H54 (cell line): ENCODE data around the gene CREG2.
A peak's percentile ranks its signal among the peaks of the same experiment; 100 is the strongest.
"Not testable (repeated sequence)": the region's sequence is repeated elsewhere in the genome, so short reads cannot be mapped to it uniquely, and the experiment has no call there.

ENCODE experiments used
- DNase-seq: peaks from one replicate; pipeline ENCODE4 v3.0.0; 2011; ENCODE audit warnings: low spot score, mixed read lengths; ENCODE audit not compliant: insufficient read length
- FAIRE-seq: peaks from 3 replicates; lab custom pipeline; 2011; peaks lifted over from hg19 to GRCh38; lab: Jason Lieb, UNC
- POLR2A ChIP-seq: IDR thresholded peaks from 2 replicates; pipeline ENCODE4 v1.6.1; 2011; ENCODE audit warnings: low read depth, mild to moderate bottlenecking, low read length

Gene CREG2

GRCh38 chr2:101337877-101338276, 49.4 kb downstream of the CREG2 start:
- peak; percentile 48 for FAIRE-seq
- no peak for DNase-seq
- no peak for TF ChIP-seq POLR2A

GRCh38 chr2:101332885-101333766, 54.2 kb downstream of the CREG2 start:
- no peak for FAIRE-seq
- DNase-seq: no peak
- TF ChIP-seq POLR2A: no peak

- no peak for FAIRE-seq
- no peak for TF ChIP-seq POLR2A
- no peak for DNase-seq
Observed at GRCh38 chr2:101331202-101331601, 56.1 kb downstream of the CREG2 start.

- no peak for DNase-seq
- TF ChIP-seq POLR2A: no peak
- no peak for FAIRE-seq
Observed at GRCh38 chr2:101330253-101330933, 56.9 kb downstream of the CREG2 start.

- FAIRE-seq (no peak), DNase-seq (no peak)
- TF ChIP-seq POLR2A: no peak
Observed at GRCh38 chr2:101329026-101329425, 58.3 kb downstream of the CREG2 start.

- no peak for TF ChIP-seq POLR2A
- no peak for DNase-seq
- peak; percentile 11 for FAIRE-seq
Observed at GRCh38 chr2:101328474-101329007, 58.8 kb downstream of the CREG2 start.

- TF ChIP-seq POLR2A: no peak
- DNase-seq (no peak), FAIRE-seq (no peak)
Observed at GRCh38 chr2:101327863-101328394, 59.4 kb downstream of the CREG2 start.

- DNase-seq: no peak
- FAIRE-seq: no peak
- TF ChIP-seq POLR2A: no peak
Observed at GRCh38 chr2:101325425-101325824, 61.9 kb downstream of the CREG2 start.

GRCh38 chr2:101316568-101316967, 70.7 kb downstream of the CREG2 start:
- not testable (repeated sequence) for FAIRE-seq, DNase-seq

GRCh38 chr2:101311696-101312017, 75.6 kb downstream of the CREG2 start:
- DNase-seq (no peak), FAIRE-seq (no peak)
- TF ChIP-seq POLR2A: no peak

- no peak for TF ChIP-seq POLR2A
- DNase-seq: no peak
- FAIRE-seq: no peak
Observed at GRCh38 chr2:101310834-101311695, 76.2 kb downstream of the CREG2 start.

GRCh38 chr2:101310090-101310833, 77.0 kb downstream of the CREG2 start:
- TF ChIP-seq POLR2A: no peak
- DNase-seq (no peak), FAIRE-seq (no peak)
